Activated effector memory CD4-positive, alpha-beta T cell treated with Interleukin-2 at 50 U/mL for 16 hours (primary cell): ENCODE measurements around the gene IL11.

Experiments
- DNase-seq: peaks from one replicate; pipeline ENCODE4 v3.0.0-alpha.2; 2020

The IL11 gene

GRCh38 chr19:55369653-55370304 is 484 bp downstream of the IL11 start:
- no peak for DNase-seq

- DNase-seq, result no peak
Observed at GRCh38 chr19:55368701-55369563, 1.3 kb downstream of the IL11 start.

- no peak for DNase-seq
Observed at GRCh38 chr19:55368106-55368505, 2.2 kb downstream of the IL11 start.

GRCh38 chr19:55366790-55367189 is 3.5 kb downstream of the IL11 start:
- DNase-seq, result no peak

GRCh38 chr19:55365964-55366363 is 4.3 kb downstream of the IL11 start:
- no peak for DNase-seq

- no peak for DNase-seq
Observed at GRCh38 chr19:55365245-55365644, 5.0 kb downstream of the IL11 start.

- DNase-seq, result no peak
Observed at GRCh38 chr19:55362990-55363716, 7.1 kb downstream of the IL11 start, which contains the start of gene GARIN5B. Gene GARIN5B, minus strand, starts transcription at chr19:55363260. Its CDS starts 194 bp downstream, at chr19:55363066.

- DNase-seq, result no peak
Observed at GRCh38 chr19:55362174-55362989, 7.9 kb downstream of the IL11 start.

GRCh38 chr19:55360902-55361301 is 9.4 kb downstream of the IL11 start:
- no peak for DNase-seq

GRCh38 chr19:55358943-55359908 is 11.0 kb downstream of the IL11 start:
- DNase-seq, result no peak

- DNase-seq, result no peak
Observed at GRCh38 chr19:55358493-55358892, 11.8 kb downstream of the IL11 start.

GRCh38 chr19:55355213-55355821 is 14.9 kb downstream of the IL11 start:
- no peak for DNase-seq

- no peak for DNase-seq
Observed at GRCh38 chr19:55354698-55355212, 15.5 kb downstream of the IL11 start, which contains the start of gene COX6B2. Gene COX6B2, minus strand, starts transcription at chr19:55354719. Its CDS starts 198 bp downstream, at chr19:55354521.

- peak; percentile 57 for DNase-seq
Observed at GRCh38 chr19:55353803-55354697, 16.2 kb downstream of the IL11 start.

GRCh38 chr19:55353356-55353802 is 16.9 kb downstream of the IL11 start:
- no peak for DNase-seq

- DNase-seq, result no peak
Observed at GRCh38 chr19:55352549-55353145, 17.6 kb downstream of the IL11 start.

GRCh38 chr19:55352040-55352439 is 18.2 kb downstream of the IL11 start:
- DNase-seq, result no peak

GRCh38 chr19:55350620-55351315 is 19.5 kb downstream of the IL11 start:
- DNase-seq, result no peak
